NCI-H1417 (cell line): Measurements from ENCODE around the gene PNKD.
A peak's percentile ranks its signal among the peaks of the same experiment; 100 is the strongest.

Experiments
- DNase-seq, 3 experiments: peaks; one replicate each; lab custom pipeline; 2025; lab: John Stamatoyannopoulos, UW

PNKD gene

DNA sequence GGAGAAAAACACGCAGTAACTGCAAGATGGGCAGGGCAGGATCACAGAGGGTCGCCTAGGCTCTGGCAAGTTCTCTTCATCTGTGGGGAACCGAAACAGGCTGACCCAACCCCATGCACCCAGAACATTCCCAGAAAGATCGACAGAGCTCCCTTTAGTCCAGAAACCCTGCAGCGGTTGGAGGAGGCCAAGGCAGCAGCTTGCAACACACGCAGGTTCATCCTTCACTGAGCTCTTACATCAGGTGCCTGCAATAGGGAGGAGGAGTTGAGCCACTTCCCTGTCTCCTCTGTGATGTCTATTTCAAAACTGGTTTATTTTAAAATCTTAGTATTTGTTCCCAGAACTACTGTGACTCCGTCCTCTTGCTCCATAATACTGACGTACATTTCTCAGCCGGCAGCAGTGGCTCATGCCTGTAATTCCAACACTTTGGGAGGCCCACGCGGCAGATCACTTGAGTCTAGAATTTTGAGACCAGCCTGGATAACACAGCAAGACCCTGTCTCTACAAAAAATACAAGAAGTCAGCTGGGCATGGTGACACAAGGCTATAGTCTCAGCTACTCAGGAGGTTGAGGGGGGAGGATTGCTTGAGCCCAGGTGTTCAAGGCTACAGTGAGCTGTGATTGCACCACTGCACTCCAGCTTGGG, 100.2 kb downstream of the PNKD start:
- DNase-seq, result no peak

DNA sequence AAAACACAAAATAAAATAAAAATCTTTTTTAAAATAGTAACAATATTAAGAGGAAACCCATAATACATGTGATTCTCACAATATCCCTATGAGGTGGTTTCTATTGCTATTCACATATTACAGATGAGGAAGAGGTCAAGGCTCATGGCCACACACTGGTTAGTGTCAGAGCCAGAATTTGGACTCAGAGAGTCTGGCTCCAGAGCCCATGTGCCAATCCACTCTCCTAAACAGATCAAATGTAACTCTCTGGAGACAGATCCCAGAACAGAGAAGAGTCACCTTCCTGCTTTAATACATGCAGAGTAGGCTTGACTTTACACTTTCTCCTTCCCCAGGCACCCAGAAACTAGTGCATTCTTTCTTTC, 101.6 kb downstream of the PNKD start:
- no peak for DNase-seq

DNA sequence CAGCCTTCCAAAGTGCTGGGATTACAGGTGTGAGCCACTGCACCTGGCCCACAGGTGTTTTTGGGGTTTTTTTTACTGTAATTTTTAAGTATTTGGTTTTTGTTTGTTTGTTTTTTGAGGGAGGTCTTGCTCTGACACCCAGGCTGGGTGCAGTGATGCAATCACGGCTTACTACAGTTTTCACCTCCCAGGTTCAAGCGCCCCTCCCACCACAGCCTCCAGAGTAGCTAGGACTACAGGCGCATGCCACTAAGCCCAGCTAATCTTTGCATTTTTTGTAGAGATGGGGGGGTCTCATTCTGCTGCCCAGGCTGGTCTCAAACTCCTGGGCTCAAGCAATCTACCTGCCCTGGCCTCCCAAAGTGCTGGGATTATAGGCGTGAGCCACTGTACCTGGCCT, 104.5 kb downstream of the PNKD start:
- no peak for DNase-seq

DNA sequence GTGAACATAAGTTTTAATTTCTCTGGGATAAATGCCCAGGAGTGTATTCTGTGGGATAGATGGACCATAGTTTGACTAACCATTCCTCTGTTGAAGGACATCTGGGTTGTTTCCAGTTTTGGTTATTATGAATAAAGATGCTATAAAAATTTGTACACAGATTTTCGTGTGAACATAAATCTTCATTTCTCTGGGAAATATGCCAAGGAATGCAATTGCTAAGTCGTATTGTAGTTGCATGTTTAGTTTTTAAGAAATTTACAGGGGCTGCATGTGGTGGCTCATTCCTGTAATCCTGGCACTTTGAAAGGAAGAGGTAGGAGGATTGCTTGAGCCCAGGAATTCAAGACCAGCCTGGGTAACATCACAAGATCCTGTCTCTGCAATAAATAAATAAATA, 104.9 kb downstream of the PNKD start:
- no peak for DNase-seq

DNA sequence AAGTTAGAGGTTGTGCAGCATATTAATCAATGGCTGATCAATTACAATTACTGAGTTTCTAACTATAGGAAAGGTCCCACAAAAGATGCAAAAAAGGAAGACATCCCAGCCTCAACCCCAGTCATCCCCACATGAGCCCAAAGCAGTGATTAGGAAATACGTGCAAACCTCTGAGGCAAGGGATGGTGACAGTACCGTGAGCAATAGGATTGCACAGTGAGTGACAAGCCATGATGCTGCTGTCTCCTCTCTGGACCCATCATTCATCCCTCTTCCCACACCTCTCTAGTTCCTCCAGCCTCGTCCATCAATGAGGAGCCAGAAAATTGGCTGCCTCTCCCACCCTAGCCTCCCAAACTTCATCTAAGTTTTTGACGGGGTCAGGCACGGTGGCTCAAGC, 107.7 kb downstream of the PNKD start:
- DNase-seq, result no peak

DNA sequence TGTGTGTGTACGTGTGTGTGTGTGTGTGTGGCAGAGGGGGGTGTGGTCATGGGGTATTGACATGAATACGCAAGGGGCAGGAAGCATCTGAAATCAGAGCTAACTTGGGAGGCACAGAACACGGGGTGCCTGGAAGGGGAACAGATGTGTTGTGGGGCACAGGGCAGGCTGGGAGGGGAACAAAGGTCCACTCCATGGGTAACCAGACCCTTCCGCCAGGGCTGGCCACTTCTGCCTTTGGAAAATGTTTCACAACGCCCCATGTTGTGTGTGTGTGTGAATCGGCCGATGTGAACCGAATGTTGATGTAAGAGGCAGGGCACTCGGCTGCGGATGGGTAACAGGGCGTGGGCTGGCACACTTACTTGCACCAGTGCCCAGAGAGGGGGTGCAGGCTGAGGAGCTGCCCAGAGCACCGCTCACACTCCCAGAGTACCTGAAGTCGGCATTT, 111.6 kb downstream of the PNKD start, which contains the start of gene SLC11A1:
SLC11A1 (plus strand) TSS at position 358 of the 451 bp plus-strand sequence. CDS start 96 bp downstream, outside the sequence.
- no peak for DNase-seq

DNA sequence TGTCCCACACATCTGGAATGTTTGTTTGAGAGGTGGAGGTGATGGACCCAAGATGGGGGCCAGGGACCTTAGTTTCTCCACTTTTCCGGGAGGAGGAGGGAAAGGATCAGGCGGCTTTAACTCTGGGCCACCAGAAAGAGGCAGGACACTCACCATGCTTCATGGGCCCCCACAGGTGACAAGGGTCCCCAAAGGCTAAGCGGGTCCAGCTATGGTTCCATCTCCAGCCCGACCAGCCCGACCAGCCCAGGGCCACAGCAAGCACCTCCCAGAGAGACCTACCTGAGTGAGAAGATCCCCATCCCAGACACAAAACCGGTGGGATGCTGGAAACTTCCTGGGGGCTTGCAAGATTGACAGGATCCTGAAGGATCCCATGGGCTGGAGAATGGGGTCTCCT, 112.5 kb downstream of the PNKD start:
- DNase-seq, result no peak

DNA sequence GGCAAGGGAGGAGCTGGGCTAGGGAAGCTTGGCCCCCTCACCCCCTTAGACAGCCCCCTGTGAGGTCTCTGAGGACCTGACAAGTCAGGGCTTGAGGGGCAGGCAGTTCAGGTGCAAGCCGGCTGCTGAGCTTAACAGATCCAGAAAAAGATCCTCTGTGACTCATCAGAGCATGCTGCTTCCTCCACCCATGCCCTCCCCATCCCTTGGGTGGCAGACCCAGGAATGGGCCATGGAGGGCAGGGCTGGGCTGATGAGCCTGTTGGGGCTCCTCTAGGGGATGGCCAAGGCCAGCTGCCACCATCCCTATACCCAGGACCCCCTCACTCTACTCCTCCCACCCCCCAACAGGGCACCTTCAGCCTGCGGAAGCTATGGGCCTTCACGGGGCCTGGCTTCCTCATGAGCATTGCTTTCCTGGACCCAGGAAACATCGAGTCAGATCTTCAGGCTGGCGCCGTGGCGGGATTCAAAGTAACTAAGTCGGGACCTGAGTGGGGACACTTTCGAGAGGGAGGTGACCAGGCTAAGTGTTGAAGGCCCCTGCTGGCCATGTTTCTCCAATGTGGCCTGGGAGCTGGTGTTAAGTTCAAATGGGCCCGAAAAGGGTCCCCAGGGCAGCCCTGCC, 113.7 kb downstream of the PNKD start:
- no peak for DNase-seq

DNA sequence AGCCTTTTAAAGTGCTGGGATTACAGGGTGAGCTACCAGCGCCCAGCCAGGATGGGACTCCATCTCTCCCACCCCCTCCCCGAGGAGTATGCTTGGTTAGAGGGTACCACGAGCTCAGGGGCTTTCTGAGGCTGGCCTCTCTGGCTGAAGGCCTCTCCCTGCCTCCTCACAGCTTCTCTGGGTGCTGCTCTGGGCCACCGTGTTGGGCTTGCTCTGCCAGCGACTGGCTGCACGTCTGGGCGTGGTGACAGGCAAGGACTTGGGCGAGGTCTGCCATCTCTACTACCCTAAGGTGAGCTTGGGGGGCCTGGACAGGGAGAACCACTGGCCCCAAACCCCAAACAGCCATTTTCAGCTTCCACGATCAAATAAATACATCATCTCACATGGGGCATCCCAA, 114.7 kb downstream of the PNKD start:
- no peak for DNase-seq

DNA sequence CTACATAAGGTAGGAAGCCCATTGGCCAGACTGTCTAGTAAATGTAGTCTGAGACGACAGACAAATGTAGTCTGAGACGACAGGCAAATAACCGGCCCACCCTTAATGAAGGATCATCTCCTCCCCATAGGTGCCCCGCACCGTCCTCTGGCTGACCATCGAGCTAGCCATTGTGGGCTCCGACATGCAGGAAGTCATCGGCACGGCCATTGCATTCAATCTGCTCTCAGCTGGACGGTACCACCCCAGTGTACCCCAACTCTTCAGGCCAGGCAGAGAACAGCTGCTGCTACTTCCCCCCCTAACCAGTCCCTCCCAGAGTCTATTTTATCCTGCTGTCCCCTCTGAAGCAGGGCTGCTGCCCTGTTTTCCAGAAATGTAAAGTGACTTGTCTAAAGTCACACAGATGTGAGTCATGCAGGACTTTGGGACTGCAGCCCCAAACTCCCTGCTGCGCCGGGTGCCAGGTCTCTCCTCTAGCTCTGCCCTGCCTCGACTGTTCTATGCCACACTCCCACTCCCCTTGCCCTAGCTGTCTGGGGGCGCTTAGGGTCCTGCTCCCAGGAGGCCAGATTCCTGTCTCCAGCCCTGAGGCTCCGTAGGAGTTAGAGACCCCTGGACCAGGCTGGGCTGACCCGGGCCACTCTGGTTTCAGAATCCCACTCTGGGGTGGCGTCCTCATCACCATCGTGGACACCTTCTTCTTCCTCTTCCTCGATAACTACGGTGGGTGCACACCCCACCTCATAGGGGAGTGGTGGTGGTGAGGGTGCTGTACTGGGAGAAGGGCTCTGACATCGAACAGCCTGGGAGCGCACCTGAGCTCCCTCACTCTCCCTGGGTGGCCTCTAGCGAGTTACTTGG, 116.4 kb downstream of the PNKD start:
- no peak for DNase-seq

DNA sequence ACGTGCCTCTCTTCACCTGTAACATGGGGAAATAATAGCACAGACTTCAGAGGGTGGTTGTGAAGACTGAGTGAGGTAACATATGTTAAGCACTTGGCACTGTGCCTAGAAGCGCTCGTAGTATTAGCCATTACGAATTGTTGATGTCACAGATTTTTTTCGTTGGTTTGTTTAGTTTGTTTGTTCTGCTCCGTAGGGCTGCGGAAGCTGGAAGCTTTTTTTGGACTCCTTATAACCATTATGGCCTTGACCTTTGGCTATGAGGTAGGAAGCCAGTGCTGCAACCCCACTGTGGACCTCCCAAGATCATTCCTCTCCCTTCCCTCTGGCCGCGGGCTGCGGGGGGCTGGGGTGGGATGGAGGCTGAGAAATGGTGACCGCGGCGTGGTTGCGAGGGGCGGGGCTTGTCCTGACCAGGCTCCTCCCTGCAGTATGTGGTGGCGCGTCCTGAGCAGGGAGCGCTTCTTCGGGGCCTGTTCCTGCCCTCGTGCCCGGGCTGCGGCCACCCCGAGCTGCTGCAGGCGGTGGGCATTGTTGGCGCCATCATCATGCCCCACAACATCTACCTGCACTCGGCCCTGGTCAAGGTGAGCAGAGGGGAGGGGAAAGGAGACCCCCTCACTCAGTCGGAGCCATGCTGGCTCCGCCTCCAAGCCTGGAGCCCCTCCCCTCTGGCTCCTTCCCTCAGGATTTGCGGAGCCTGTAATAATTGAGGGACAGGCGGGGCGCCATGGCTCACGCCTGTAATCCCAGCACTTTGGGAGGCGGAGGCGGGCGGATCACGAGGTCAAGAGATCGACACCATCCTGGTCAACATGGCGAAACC, 117.3 kb downstream of the PNKD start:
- peak; percentile 50 to 91 (median 83) for DNase-seq

DNA sequence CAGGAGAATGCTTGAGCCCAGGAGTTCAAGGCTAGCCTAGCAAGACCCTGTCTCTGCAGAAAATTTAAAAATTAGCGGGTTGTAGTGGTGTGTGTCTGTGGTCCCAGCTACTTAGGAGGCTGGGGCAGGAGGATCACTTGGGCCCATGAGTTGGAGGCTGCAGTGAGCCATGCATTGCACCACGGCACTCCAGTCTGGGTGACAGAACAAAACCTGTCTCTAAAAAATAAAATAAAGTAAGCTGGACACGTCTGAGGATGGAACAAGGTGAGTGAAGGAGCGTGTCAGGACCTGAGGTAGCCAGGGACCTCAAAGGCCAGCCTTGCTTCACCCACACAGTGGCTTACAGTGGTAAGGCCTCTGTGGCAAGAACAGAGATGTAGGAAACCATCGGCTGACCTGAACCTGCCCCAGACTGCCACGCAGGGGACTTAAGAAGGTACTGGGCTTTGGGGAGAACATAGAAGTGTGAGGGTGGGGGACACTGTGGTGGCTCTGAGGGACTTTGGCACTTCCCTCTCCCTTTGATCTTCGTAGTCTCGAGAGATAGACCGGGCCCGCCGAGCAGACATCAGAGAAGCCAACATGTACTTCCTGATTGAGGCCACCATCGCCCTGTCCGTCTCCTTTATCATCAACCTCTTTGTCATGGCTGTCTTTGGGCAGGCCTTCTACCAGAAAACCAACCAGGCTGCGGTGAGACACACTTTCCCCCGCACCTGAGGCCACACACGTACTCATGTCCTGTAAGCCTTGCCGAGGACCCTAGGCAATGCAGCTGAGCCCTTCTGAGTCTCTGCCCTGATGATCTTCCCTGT, 119.2 kb downstream of the PNKD start:
- DNase-seq, result no peak

DNA sequence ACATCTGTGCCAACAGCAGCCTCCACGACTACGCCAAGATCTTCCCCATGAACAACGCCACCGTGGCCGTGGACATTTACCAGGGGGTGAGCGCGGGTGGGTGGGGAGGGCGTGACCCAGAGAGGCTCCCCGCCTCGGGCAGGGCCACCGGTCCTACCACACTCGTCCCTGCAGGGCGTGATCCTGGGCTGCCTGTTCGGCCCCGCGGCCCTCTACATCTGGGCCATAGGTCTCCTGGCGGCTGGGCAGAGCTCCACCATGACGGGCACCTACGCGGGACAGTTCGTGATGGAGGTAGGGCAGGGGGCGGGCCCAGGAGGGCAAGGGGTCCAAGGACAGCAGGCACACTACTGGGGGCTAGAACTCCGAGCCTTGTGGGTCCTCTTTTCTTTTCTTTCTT, 120.9 kb downstream of the PNKD start:
- DNase-seq, result no peak

DNA sequence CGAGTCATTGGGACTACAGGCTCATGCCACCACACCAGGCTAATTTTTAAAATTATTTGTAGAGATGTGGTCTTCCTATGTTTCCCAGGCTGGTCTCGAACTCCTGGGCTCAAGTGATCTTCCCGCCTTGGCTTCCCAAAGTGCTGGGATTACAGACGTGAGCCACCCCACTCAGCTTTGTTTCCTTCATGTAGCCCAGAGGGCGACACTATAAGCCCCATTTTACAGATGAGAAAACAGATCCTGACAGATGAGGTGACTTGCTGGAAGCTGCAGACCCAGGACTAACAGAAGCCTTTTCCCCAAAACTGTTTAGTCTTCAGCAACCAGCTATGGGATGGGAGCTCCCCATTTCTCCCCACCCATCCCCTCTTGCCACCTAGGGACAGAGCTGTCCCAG, 122.1 kb downstream of the PNKD start:
- no peak for DNase-seq

DNA sequence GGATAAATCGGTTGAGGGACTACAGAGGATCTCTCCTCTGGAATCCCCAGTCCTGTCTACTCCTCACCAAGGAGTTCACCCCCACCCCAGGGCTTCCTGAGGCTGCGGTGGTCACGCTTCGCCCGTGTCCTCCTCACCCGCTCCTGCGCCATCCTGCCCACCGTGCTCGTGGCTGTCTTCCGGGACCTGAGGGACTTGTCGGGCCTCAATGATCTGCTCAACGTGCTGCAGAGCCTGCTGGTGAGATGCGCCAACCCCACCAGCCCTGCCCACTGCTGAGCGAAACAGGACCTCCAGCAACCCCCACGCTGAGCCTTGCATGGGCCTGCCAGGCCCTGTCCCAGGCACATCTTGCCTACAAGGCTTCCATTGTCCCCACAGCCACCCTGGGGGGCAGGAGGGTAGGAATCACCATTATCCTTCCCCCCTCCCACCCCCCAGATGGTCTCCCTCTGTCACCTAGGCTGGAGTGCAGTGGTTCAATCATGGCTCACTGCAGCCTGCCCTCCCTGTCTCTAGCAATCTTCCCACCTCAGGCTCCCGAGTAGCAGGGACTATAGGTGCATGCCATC, 122.7 kb downstream of the PNKD start:
- DNase-seq, result no peak

DNA sequence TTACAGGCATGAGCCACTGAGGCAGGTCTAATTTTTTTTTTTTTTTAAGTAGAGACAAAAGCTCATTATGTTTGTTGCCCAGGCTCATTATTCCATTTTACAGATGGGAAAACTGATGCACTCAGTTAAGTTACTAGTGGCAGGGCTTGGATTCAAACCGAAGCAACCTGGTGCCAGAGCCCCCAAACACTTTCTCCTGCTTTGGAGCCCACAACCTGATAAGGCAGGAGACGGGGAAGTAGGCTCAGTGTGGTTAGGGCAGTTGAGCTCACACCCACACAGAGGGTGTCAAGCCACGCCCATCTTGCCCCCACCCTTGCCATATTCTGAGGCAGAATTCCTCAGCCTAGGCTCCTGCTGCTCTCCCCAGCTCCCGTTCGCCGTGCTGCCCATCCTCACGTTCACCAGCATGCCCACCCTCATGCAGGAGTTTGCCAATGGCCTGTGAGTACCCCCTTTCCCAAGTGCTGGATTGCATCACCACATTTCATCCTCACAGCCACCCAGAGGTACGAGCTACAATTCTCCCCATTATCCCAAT, 123.5 kb downstream of the PNKD start:
- no peak for DNase-seq

DNA sequence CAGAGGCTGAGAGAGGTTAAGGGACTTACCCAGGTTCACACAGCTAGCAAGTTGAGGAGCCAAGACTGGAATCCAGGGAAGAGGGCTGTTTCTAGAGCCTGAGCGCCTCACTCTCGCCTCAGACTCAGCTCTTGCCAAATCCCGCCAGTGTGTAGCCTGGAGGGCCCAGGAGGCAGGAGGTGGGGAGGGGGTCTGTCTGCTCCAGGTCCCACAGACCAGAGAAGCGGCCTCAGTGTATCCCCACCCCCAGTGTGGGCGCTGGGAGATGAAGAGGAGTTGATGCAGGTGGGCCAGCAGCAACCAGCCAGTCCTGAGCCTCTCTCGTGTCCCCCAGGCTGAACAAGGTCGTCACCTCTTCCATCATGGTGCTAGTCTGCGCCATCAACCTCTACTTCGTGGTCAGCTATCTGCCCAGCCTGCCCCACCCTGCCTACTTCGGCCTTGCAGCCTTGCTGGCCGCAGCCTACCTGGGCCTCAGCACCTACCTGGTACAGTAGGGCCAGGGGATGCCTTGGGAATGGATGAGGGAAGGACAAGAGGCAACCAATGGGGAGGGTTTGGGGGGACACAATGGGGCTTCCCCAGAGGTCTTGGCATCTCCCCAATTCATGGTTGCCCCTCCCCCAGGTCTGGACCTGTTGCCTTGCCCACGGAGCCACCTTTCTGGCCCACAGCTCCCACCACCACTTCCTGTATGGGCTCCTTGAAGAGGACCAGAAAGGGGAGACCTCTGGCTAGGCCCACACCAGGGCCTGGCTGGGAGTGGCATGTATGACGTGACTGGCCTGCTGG, 124.2 kb downstream of the PNKD start:
- no peak for DNase-seq

DNA sequence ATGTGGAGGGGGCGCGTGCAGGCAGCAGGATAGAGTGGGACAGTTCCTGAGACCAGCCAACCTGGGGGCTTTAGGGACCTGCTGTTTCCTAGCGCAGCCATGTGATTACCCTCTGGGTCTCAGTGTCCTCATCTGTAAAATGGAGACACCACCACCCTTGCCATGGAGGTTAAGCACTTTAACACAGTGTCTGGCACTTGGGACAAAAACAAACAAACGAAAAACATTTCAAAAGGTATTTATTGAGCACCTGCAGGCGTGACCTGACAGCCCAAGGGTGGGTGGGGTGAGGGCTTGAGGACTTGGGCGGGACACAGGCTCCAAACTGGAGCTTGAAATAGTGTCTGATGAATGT, 124.7 kb downstream of the PNKD start:
- DNase-seq, result no peak

DNA sequence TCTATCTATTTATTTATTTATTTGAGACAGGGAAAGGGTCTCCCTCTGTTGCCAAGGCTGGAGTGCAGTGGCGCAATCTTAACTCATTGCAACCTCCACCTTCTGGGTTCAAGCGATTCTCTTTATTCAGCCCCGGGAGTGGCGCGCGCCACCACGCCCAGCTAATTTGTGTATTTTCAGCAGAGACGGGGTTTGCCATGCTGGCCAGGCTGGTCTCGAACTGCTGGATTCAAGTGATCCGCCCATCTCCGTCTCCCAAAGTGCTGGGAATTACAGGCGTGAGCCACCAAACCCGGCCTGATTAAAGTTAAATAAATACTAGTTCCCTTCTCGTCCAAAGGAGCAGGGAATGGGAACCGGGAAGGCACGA, 125.1 kb downstream of the PNKD start:
- DNase-seq, result no peak
